Measurements from ENCODE around the gene IFT88. TPM values are rescaled to one million over a fixed set of nuclear protein-coding genes. Genes with fewer than 3 reads are reported as not detected.

The IFT88 gene
- total RNA-seq, 1 donor from 2014 or later, result 23.6 TPM

GRCh38 chr13:20565115-20565736, 1.7 kb upstream of the IFT88 start:
- no peak for FAIRE-seq
- DNase-seq (ENCODE audit: low spot score in 2 of 2), result no peak

GRCh38 chr13:20566468-20566897, 474 bp upstream of the IFT88 start:
- no peak for FAIRE-seq
- no peak for DNase-seq (ENCODE audit: low spot score in 2 of 2)

- no peak for DNase-seq (ENCODE audit: low spot score in 2 of 2)
- no peak for FAIRE-seq
These were observed 1.0 kb downstream of the IFT88 start for GRCh38 chr13:20567881-20568528.

DNA sequence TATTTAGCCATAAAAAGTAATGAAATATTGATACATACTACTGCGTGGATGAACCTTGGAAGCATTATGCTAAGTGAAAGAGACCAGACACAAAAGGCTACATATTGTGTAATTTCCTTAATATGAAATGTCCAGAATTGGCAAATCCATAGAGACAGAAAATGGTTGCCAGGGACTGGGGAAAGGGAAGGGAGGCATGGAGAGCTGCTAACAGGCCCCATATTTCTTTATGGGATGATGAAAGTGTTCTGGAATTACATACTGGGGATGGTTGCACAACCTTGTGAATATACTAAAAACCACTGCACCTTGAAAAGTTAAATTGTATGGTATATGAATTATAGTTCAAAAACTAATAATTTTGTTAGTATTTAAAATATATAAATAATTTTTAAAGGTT, 3.6 kb downstream of the IFT88 start:
- DNase-seq (ENCODE audit: low spot score in 2 of 2) (no peak), FAIRE-seq (no peak)

GRCh38 chr13:20571676-20572075, 4.7 kb downstream of the IFT88 start:
- FAIRE-seq (no peak), DNase-seq (ENCODE audit: low spot score in 2 of 2) (no peak)

DNA sequence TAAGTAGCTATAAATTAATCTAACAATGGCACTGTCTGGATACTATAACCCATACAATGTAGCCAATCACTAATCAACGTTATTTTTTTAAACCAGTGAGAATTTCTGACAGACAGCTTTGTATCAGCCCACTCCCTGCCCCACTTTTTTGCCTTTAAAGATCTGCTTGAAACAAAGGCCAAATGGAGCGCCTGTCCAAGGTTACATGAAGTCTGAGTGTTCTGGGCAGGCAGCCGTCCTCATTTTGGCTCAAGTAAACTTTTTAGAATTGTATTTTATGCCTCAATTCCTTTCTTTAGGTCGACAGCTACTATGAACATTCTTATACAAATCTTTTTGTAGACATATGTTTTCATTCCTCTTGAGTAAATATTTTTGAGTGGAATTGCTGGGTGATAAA, 6.2 kb downstream of the IFT88 start:
- FAIRE-seq, result no peak
- no peak for DNase-seq (ENCODE audit: low spot score in 2 of 2)

DNA sequence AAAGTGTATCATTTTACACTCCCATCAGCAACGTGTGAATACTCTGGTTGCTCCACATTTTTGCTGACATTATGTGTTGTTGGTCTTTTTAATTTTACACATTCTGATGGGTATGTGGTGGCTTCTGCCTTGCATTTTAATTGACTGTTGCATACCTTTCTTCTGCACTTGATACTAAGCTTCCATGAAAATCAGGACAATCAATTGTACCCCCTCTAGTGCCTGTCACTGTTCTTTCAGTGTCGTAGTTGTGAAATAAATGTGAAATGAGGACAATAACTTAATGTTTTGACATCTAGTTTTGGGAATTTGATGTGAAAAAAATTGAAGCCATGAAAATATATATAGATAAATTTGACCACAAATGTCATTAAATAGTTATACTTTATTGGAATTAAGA, 6.7 kb downstream of the IFT88 start:
- FAIRE-seq (no peak), DNase-seq (ENCODE audit: low spot score in 2 of 2) (no peak)

- FAIRE-seq, result no peak
These were observed 12.2 kb downstream of the IFT88 start for GRCh38 chr13:20579191-20579590.

GRCh38 chr13:20580257-20580656, 13.3 kb downstream of the IFT88 start:
- FAIRE-seq (no peak), DNase-seq (ENCODE audit: low spot score in 2 of 2) (no peak)

More at GRCh38 chr13:20579191-20579590, 12.2 kb downstream of the IFT88 start:
- no peak for DNase-seq (ENCODE audit: low spot score in 2 of 2)

- DNase-seq (ENCODE audit: low spot score in 2 of 2) (no peak), FAIRE-seq (no peak)
These were observed 15.1 kb downstream of the IFT88 start for GRCh38 chr13:20582026-20582425.

DNA sequence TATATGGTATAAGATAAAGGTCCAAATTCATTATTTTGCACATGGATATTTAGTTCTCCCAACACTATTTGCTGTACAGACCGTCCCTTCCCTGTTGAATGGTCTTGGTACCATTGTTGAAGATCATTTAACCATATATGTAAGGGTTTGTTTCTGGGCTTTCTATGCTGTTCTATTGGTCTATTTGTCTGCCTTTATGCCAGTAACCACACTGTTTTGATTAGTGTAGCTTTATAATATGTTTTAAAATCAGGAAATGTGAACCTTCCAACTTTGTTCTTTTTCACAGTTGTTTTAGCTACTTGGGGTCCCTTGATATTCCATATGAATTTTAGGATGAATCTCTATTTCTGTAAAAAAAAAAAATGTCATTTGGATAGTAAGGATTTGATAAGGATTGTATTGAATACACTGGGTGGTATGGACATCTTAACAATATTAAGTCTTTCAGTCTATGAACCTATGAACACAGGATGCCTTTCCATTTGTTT, 16.9 kb downstream of the IFT88 start:
- DNase-seq (ENCODE audit: low spot score in 2 of 2) (no peak), FAIRE-seq (no peak)

DNA sequence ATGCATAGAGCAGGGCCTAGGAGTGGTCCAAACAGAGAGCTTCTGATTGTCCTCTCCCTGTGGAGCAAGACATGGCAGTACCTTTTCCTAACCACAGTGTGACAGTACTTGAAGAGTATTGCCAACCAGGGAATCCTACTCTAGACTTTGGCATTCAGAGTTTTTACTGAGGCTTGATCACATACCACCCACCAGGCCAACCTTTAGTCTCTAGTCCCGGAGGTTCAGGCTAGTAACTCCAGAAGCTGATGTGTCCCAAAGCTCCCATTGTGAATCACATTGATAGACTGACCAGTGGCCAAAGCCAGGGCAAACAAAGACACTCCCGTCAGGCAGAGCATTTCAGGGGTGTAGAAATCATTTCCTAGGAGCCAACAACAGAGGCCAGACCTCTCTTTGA, 18.4 kb downstream of the IFT88 start:
- no peak for FAIRE-seq

GRCh38 chr13:20588529-20589110, 21.7 kb downstream of the IFT88 start:
- DNase-seq (ENCODE audit: low spot score in 2 of 2) (no peak), FAIRE-seq (no peak)

More for the DNA sequence above, 18.4 kb downstream of the IFT88 start:
- DNase-seq (ENCODE audit: low spot score in 2 of 2), result no peak

DNA sequence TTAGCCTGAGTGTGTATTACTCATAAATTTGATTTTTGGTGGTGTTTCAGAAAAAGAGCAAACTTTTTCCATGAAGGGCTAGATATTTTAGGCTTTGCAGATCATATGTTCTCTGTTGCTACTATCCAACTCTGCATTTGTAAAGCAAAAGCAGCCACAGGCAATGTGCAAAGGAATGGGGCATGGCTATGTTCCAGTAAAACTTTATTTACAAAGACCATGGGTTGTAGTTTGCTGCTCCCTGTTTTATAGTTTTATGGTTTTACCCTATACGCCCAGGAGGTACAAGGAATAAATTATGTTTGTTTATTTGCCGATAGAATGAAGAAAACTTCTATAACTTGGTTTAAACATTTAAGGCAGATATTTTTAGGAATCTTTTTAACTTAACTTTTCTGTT, 23.6 kb downstream of the IFT88 start:
- FAIRE-seq, result no peak

GRCh38 chr13:20592606-20593005, 25.6 kb downstream of the IFT88 start:
- FAIRE-seq (no peak), DNase-seq (ENCODE audit: low spot score in 2 of 2) (no peak)

More for the DNA sequence above, 23.6 kb downstream of the IFT88 start:
- no peak for DNase-seq (ENCODE audit: low spot score in 2 of 2)

DNA sequence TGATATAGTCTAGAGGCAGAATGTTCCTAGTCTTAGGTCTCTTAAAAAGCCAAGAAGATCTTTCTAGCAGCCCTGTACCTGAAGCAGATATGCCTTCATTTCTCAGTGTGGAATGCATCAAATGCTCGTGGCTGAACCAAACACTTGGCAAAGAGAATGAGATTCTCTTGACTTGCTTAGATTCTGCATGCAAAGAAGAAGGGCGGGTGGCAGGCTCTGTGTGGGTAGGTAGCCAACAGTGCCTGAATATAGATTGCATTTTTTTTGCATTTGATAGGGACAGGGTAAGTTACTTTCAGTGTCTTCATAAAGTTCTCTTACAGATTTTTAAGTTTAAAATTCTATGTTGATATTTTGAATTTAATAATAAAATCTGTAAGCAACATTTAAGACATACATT, 27.3 kb downstream of the IFT88 start:
- FAIRE-seq, result no peak
- no peak for DNase-seq (ENCODE audit: low spot score in 2 of 2)

DNA sequence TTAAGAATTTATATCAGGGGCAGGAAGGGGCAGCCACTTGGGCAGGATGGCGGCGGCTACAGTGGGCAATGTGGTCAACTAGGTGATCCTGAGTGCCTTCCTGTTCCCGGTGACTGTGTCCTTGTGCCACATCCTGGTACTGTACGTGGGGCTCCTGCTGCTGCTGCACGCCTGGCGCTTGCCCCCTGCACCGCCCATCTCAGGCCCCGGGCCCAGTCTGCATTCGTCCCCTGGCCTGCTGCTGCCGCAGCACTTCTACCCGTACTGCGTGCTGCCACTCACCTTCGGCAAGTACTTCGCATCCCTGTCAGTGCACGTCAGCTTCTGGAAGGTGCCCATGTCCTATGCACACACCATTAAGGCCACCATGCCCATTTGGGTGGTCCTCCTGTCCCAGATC, 40.1 kb downstream of the IFT88 start:
- DNase-seq (ENCODE audit: low spot score in 2 of 2), result no peak
- FAIRE-seq, result no peak

DNA sequence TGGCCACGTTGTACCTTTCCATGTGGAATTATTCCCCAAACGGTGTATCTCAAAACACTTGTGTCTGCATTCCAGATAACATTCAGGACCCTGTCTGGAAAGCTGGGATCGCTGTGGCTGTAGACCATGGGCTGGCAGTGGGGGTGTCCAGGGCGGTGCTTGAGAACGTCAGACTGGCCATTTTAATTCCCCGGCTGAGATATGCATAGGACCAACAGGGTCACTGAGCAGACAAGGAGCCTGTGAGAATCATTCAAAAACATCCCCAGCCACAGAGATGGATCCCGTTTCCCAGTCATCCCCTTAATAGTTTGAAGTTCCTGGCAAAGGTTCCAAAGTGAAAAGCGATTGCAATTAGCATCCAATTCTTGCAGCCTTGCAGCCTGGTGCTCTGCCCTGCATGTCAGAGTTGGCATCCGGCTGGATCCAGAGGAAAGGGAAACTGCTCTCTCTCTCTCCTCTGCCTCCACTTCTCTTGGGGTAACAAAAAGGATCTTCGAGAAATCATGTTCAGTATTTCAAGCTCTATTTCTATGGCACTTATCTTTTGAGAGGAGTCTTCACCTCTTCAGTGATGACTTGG, 41.6 kb downstream of the IFT88 start:
- FAIRE-seq, result no peak
- DNase-seq (ENCODE audit: low spot score in 2 of 2), result no peak

DNA sequence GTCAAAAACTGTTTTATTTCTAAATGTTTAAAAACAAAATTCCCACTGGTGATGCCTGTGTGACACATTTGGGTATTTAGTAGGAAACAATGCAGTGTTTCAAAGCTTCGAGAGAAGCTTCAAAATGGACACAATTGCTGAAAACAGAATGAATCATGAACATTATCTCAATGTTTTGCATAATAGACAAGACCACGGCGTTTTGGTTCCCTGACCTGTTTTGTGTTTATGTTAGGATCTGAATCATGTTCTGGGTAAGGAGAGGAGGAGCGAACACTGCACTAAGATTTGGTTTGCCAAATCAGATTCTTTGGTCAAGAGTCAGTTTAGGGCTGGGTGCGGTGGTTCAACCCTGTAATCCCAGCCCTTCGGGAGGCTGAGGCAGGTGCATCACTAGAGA, 42.2 kb downstream of the IFT88 start:
- no peak for DNase-seq (ENCODE audit: low spot score in 2 of 2)
- FAIRE-seq, result no peak

- DNase-seq (ENCODE audit: low spot score in 2 of 2) (no peak), FAIRE-seq (no peak)
These were observed 43.0 kb downstream of the IFT88 start for GRCh38 chr13:20610006-20610405.

GRCh38 chr13:20616059-20616797, 49.3 kb downstream of the IFT88 start:
- FAIRE-seq, result no peak
- no peak for DNase-seq (ENCODE audit: low spot score in 2 of 2)

Measured in frontal cortex (tissue), 4 donors.